H9 (cell line): ENCODE measurements around the gene ERVW-1. TPM values are rescaled to one million over a fixed set of nuclear protein-coding genes. Genes with fewer than 3 reads are reported as not detected.

ENCODE experiments used
- DNase-seq: peaks from one replicate; pipeline ENCODE4 v3.0.0-alpha.2; 2017
- H2AFZ ChIP-seq: one replicate; pipeline ENCODE4 v1.6.1; 2013; ENCODE audit warnings: mild to moderate bottlenecking, low read length, control low read depth, moderate library complexity
- H2AK5ac ChIP-seq: 2 replicates; pipeline ENCODE4 v1.6.1; 2013; ENCODE audit warnings: low read length, control low read depth, mixed read lengths; ENCODE audit not compliant: insufficient read length
- H2BK120ac ChIP-seq: one replicate; pipeline ENCODE4 v1.6.1; 2013; ENCODE audit warnings: low read depth, mild to moderate bottlenecking, low read length, control low read depth, inconsistent platforms; ENCODE audit not compliant: poor library complexity, severe bottlenecking
- H2BK12ac ChIP-seq: 2 replicates; pipeline ENCODE4 v1.6.1; 2013; ENCODE audit warnings: low read length, control low read depth, mixed read lengths, low read depth; ENCODE audit not compliant: insufficient read length
- H2BK15ac ChIP-seq: 2 replicates; pipeline ENCODE4 v1.6.1; 2013; ENCODE audit warnings: low read depth, low read length, control low read depth
- H2BK20ac ChIP-seq: one replicate; pipeline ENCODE4 v1.6.1; 2013; ENCODE audit warnings: low read depth, mild to moderate bottlenecking, low read length, control low read depth, inconsistent platforms; ENCODE audit not compliant: poor library complexity, severe bottlenecking
- H2BK5ac ChIP-seq: 2 replicates; pipeline ENCODE4 v1.6.1; 2013; ENCODE audit warnings: low read length, control low read depth, mixed read lengths; ENCODE audit not compliant: insufficient read length
- H3K14ac ChIP-seq: 2 replicates; pipeline ENCODE4 v1.6.1; 2013; ENCODE audit warnings: low read length, control low read depth; ENCODE audit not compliant: insufficient read depth
- H3K18ac ChIP-seq: 2 replicates; pipeline ENCODE4 v1.6.1; 2013; ENCODE audit warnings: low read depth, mild to moderate bottlenecking, mixed read lengths, low read length, control low read depth; ENCODE audit not compliant: insufficient read length
- H3K23ac ChIP-seq: 2 replicates; pipeline ENCODE4 v1.6.1; 2013; ENCODE audit warnings: low read length, control low read depth, mixed read lengths, low read depth; ENCODE audit not compliant: insufficient read length
- H3K23me2 ChIP-seq: 2 replicates; pipeline ENCODE4 v1.6.1; 2013; ENCODE audit warnings: low read depth, mild to moderate bottlenecking, mixed read lengths, low read length, control low read depth; ENCODE audit not compliant: insufficient read length, poor library complexity, severe bottlenecking
- H3K27ac ChIP-seq: 2 replicates; pipeline ENCODE4 v1.5.1; 2013; ENCODE audit warnings: low read length, control low read depth, mixed read lengths, low read depth; ENCODE audit not compliant: insufficient read length
- H3K27me3 ChIP-seq: 2 replicates; pipeline ENCODE4 v1.6.1; 2013; ENCODE audit warnings: low read length, control low read depth, inconsistent platforms; ENCODE audit not compliant: insufficient read depth
- H3K4ac ChIP-seq: 2 replicates; pipeline ENCODE4 v1.6.1; 2013; ENCODE audit warnings: low read depth, mild to moderate bottlenecking, control low read depth, inconsistent platforms, low read length, moderate library complexity
- H3K4me1 ChIP-seq: 2 replicates; pipeline ENCODE4 v1.6.1; 2013; ENCODE audit warnings: low read length, control low read depth, inconsistent platforms; ENCODE audit not compliant: insufficient read depth
- H3K4me2 ChIP-seq: 2 replicates; pipeline ENCODE4 v1.6.1; 2013; ENCODE audit warnings: low read length, control low read depth, mixed read lengths; ENCODE audit not compliant: insufficient read length, insufficient read depth
- H3K56ac ChIP-seq: 2 replicates; pipeline ENCODE4 v1.6.1; 2013; ENCODE audit warnings: low read depth, mild to moderate bottlenecking, mixed read lengths, low read length, control low read depth; ENCODE audit not compliant: insufficient read length
- H3K79me1 ChIP-seq: 2 replicates; pipeline ENCODE4 v1.6.1; 2013; ENCODE audit warnings: low read depth, mild to moderate bottlenecking, moderate library complexity, low read length, control low read depth, inconsistent platforms; ENCODE audit not compliant: insufficient read depth, poor library complexity, severe bottlenecking
- H3K79me2 ChIP-seq: 2 replicates; pipeline ENCODE4 v1.6.1; 2013; ENCODE audit warnings: low read length, control low read depth, inconsistent platforms; ENCODE audit not compliant: insufficient read depth
- H3K9ac ChIP-seq: 2 replicates; pipeline ENCODE4 v1.6.1; 2013; ENCODE audit warnings: low read length, control low read depth, mixed read lengths; ENCODE audit not compliant: insufficient read length; ENCODE audit errors: extremely low read depth
- H3K9me3 ChIP-seq: one replicate; pipeline ENCODE4 v1.6.1; 2013; ENCODE audit warnings: low read depth, low read length, inconsistent platforms; ENCODE audit not compliant: control insufficient read depth
- H3T11ph ChIP-seq: one replicate; pipeline ENCODE4 v1.6.1; 2013; ENCODE audit warnings: mild to moderate bottlenecking, low read length, control low read depth, inconsistent platforms
- H4K20me1 ChIP-seq: one replicate; pipeline ENCODE4 v1.6.1; 2013; ENCODE audit not compliant: control insufficient read depth, insufficient read length, insufficient read depth
- H4K5ac ChIP-seq: 2 replicates; pipeline ENCODE4 v1.6.1; 2013; ENCODE audit warnings: low read depth, mild to moderate bottlenecking, mixed read lengths, low read length, control low read depth; ENCODE audit not compliant: insufficient read length
- H4K8ac ChIP-seq: replicated peaks from 2 replicates; pipeline ENCODE4 v1.6.1; 2013; ENCODE audit warnings: low read length, control low read depth, mixed read lengths, low read depth; ENCODE audit not compliant: insufficient read length
- H4K91ac ChIP-seq: 2 replicates; pipeline ENCODE4 v1.6.1; 2013; ENCODE audit warnings: low read depth, mild to moderate bottlenecking, moderate library complexity, mixed read lengths, low read length, control low read depth; ENCODE audit not compliant: insufficient read length
- H3K27ac Mint-ChIP-seq, 3 experiments: 2 replicates in 2 of 3; 3 replicates in 1 of 3; pipeline ENCODE4 v1.8.0; 2020 to 2021; ENCODE audit warnings: mixed read lengths in 3 of 3, mild to moderate bottlenecking in 1 of 3, moderate library complexity in 1 of 3
- H3K27me3 Mint-ChIP-seq: 2 replicates; pipeline ENCODE4 v1.8.0; 2021; ENCODE audit warnings: low read depth, mild to moderate bottlenecking, moderate library complexity, mixed read lengths
- H3K36me3 Mint-ChIP-seq, 3 experiments: 2 replicates in 2 of 3; 3 replicates in 1 of 3; pipeline ENCODE4 v1.8.0; 2020 to 2021; ENCODE audit warnings: low read depth in 3 of 3, mixed read lengths in 3 of 3; ENCODE audit not compliant: insufficient read depth in 1 of 3
- H3K4me1 Mint-ChIP-seq, 2 experiments: 2 replicates each; pipeline ENCODE4 v1.8.0; 2020; ENCODE audit warnings: mixed read lengths in 2 of 2
- H3K4me3 Mint-ChIP-seq, 2 experiments: 2 replicates in 1 of 2; 3 replicates in 1 of 2; pipeline ENCODE4 v1.8.0; 2020 to 2021; ENCODE audit warnings: mild to moderate bottlenecking in 2 of 2, mixed read lengths in 2 of 2, moderate library complexity in 1 of 2
- H3K9me3 Mint-ChIP-seq, 2 experiments: 2 replicates in 1 of 2; 3 replicates in 1 of 2; pipeline ENCODE4 v1.8.0; 2020; ENCODE audit warnings: mild to moderate bottlenecking in 2 of 2, mixed read lengths in 2 of 2, moderate library complexity in 1 of 2
- WGBS: extraction: QIAGEN DNeasy Blood & Tissue Kit; methylation state at CpG from one replicate; pipeline ENCODE4 v1.1.7; 2013; ENCODE audit warnings: missing lambda C conversion rate, low lambda C conversion rate, mixed read lengths; ENCODE audit not compliant: insufficient read length; ENCODE audit errors: extremely low coverage; 5-methylcytosine and 5-hydroxymethylcytosine counted together
- total RNA-seq: library from RNA; stranded (reverse); gene quantifications from 2 replicates; pipeline ENCODE4 v1.2.1, GENCODE V29; 2021
- TF ChIP-seq, protein P1 (sequence below): fragments of 200-600 bp; sonication (generic); conservative IDR thresholded peaks from 3 replicates; pipeline ENCODE4 v1.8.0; 2021; ENCODE audit warnings: antibody characterized with exemption, mild to moderate bottlenecking

The ERVW-1 gene
- total RNA-seq, 1 experiment from 2014 or later = not detected

DNA sequence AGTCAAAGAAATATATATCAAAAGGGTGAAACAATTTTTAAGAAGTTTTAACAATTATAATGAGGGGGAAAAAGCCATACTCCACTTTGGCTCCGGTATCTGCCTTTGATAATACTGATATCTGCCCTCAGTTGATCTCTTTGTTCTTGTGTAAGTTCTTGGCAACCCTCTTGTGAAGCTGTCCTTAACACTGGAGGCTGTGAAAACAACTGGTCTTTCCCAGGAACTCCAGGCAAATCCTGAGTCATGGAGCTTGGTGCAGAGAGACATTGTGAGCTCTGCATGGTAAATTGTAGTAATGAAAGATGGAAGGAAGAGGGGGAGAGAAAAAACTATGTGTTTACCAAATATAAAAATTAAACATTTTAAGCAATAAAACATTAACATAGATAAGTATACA is 11.9 kb upstream of the ERVW-1 start:
- Histone ChIP-seq H4K8ac (no peak overlapping the region), H3K27me3 (no peaks in the 10 kb centered on the region), H3K79me1 (no peaks in the 10 kb centered on the region), H2AK5ac (no peak overlapping the region), H3K9ac (no peak overlapping the region), H2BK120ac (no peak overlapping the region), H3K4ac (no peak overlapping the region), H4K20me1 (no peaks in the 10 kb centered on the region), H3T11ph (no peak overlapping the region), H2BK5ac (no peak overlapping the region), H3K4me2 (no peak overlapping the region), H3K56ac (no peak overlapping the region), H2BK12ac (no peak overlapping the region), H4K91ac (no peak overlapping the region), H3K79me2 (no peaks in the 10 kb centered on the region), H3K23ac (no peak overlapping the region), H2AFZ (no peak overlapping the region), H2BK20ac (no peak overlapping the region), H3K18ac (no peak overlapping the region), H3K14ac (no peak overlapping the region), H3K23me2 (no peaks in the 10 kb centered on the region), H3K27ac (no peak overlapping the region), H2BK15ac (no peak overlapping the region), H3K9me3 (no peaks in the 10 kb centered on the region), H4K5ac (no peak overlapping the region), H3K4me1 (no peaks in the 10 kb centered on the region)
- no peak overlapping the region for H3K27ac Mint-ChIP-seq
- no peak for DNase-seq
- WGBS = no CpG with 5 or more reads among the region's 1 CpG
- H3K27me3 Mint-ChIP-seq = no peaks in the 10 kb centered on the region
- no peak overlapping the region for H3K4me3 Mint-ChIP-seq
- no peaks in the 10 kb centered on the region for H3K9me3 Mint-ChIP-seq
- TF ChIP-seq, protein P1, sequence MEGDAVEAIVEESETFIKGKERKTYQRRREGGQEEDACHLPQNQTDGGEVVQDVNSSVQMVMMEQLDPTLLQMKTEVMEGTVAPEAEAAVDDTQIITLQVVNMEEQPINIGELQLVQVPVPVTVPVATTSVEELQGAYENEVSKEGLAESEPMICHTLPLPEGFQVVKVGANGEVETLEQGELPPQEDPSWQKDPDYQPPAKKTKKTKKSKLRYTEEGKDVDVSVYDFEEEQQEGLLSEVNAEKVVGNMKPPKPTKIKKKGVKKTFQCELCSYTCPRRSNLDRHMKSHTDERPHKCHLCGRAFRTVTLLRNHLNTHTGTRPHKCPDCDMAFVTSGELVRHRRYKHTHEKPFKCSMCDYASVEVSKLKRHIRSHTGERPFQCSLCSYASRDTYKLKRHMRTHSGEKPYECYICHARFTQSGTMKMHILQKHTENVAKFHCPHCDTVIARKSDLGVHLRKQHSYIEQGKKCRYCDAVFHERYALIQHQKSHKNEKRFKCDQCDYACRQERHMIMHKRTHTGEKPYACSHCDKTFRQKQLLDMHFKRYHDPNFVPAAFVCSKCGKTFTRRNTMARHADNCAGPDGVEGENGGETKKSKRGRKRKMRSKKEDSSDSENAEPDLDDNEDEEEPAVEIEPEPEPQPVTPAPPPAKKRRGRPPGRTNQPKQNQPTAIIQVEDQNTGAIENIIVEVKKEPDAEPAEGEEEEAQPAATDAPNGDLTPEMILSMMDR = no peak
- H3K36me3 Mint-ChIP-seq = peaks cover 17 to 57% (median 53%) of the 10 kb centered on the region in 3 experiments; a peak in 6 of 7 replicates
- no peaks in the 10 kb centered on the region for H3K4me1 Mint-ChIP-seq
